CD8-positive, alpha-beta memory T cell (primary cell): Measurements from ENCODE around the gene CLCA2. TPM values are rescaled to one million over a fixed set of nuclear protein-coding genes. Genes with fewer than 3 reads are reported as not detected.

ENCODE experiments used
- CTCF ChIA-PET: fragments of 350-600 bp; sonication (Branson Sonifier 250); formaldehyde crosslinking; loops from one replicate; lab custom pipeline; 2021; ENCODE audit warnings: antibody characterized with exemption; lab: Charles Lee
- POLR2A ChIA-PET: fragments of 350-600 bp; sonication (Branson Sonifier 250); formaldehyde crosslinking; loops from one replicate; lab custom pipeline; 2021; ENCODE audit warnings: antibody characterized with exemption; lab: Charles Lee
- DNase-seq, 5 donors: peaks; one replicate each; pipeline versions ENCODE4 v3.0.0 to v3.0.0-alpha.2; 2020 to 2022; ENCODE audit warnings: mixed read lengths in 1 of 5
- H3K27ac ChIP-seq: one replicate; pipeline ENCODE4 v1.7.0; 2013; ENCODE audit warnings: low read depth, mild to moderate bottlenecking, low read length, moderate library complexity
- H3K27me3 ChIP-seq: 2 replicates; pipeline ENCODE4 v1.7.0; 2013; ENCODE audit warnings: low read length, mild to moderate bottlenecking; ENCODE audit not compliant: insufficient read depth, poor library complexity, severe bottlenecking
- H3K36me3 ChIP-seq: 2 replicates; pipeline ENCODE4 v1.7.0; 2013; ENCODE audit warnings: mild to moderate bottlenecking, low read length, moderate library complexity; ENCODE audit not compliant: insufficient read depth
- H3K4me1 ChIP-seq: 2 replicates; pipeline ENCODE4 v1.7.0; 2013; ENCODE audit warnings: mild to moderate bottlenecking, low read length, moderate library complexity; ENCODE audit not compliant: insufficient read depth
- H3K4me3 ChIP-seq: 2 replicates; pipeline ENCODE4 v1.7.0; 2013; ENCODE audit warnings: mild to moderate bottlenecking, low read length
- H3K9me3 ChIP-seq: 2 replicates; pipeline ENCODE4 v1.7.0; 2013; ENCODE audit warnings: mild to moderate bottlenecking, low read length
- H3K27ac Mint-ChIP-seq, 8 donors: one replicate each; pipeline ENCODE4 v1.8.0; 2020 to 2021; ENCODE audit warnings: mixed read lengths in 8 of 8, mild to moderate bottlenecking in 6 of 8, inconsistent platforms in 3 of 8, moderate library complexity in 3 of 8
- H3K27me3 Mint-ChIP-seq, 2 donors: one replicate each; pipeline ENCODE4 v1.8.0; 2020 to 2021; ENCODE audit warnings: mixed read lengths in 2 of 2, mild to moderate bottlenecking in 1 of 2, moderate library complexity in 1 of 2
- H3K36me3 Mint-ChIP-seq, 3 donors: one replicate each; pipeline ENCODE4 v1.8.0; 2020 to 2021; ENCODE audit warnings: mixed read lengths in 3 of 3, inconsistent platforms in 1 of 3, mild to moderate bottlenecking in 1 of 3
- H3K4me1 Mint-ChIP-seq, 3 donors: one replicate each; pipeline ENCODE4 v1.8.0; 2020 to 2021; ENCODE audit warnings: mixed read lengths in 3 of 3, inconsistent platforms in 1 of 3, mild to moderate bottlenecking in 1 of 3
- H3K4me3 Mint-ChIP-seq, 7 donors: one replicate each; pipeline ENCODE4 v1.8.0; 2020 to 2021; ENCODE audit warnings: mixed read lengths in 7 of 7, mild to moderate bottlenecking in 6 of 7, moderate library complexity in 4 of 7, inconsistent platforms in 2 of 7
- H3K9me3 Mint-ChIP-seq, 5 donors: one replicate each; pipeline ENCODE4 v1.8.0; 2020 to 2022; ENCODE audit warnings: mixed read lengths in 5 of 5, mild to moderate bottlenecking in 3 of 5, moderate library complexity in 2 of 5, inconsistent platforms in 1 of 5
- polyA plus RNA-seq: library from polyadenylated mRNA; unstranded; fragments of 300-500 nt; fragmentation: Illumina TruSeq; gene quantifications from one replicate; pipeline ENCODE4 v1.2.3, GENCODE V29; 2021
- total RNA-seq, 2 experiments: library from RNA; stranded (reverse); gene quantifications; one replicate each; pipeline ENCODE4 v1.2.3, GENCODE V29; 2021

Gene CLCA2
- total and polyA plus RNA-seq, 3 experiments from 2014 or later = not detected

DNA sequence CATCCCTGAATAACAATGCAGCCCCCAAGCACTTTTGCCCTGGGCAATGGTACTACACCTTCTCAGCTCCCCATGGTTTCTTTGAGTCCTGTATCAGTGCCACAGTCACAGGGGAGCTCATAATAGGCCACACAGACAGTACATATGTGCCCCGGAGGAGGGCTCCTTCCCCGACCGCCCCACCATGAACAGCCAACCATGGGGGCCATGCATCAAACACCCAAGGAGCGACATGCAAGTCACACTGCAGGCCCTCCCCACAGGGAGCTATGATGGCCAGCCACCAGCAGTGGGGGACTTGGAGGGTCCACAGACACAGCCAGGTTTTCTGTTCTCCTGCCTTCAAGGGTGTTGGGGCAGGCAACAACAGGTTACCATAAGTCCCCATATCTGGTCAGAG, 13.1 kb upstream of the CLCA2 start:
- Histone ChIP-seq H3K27me3 (no peaks in the 10 kb centered on the region), H3K9me3 (no peaks in the 10 kb centered on the region), H3K27ac (no peak overlapping the region), H3K4me3 (no peak overlapping the region), H3K36me3 (no peaks in the 10 kb centered on the region), H3K4me1 (no peaks in the 10 kb centered on the region)
- Mint-ChIP-seq H3K4me3 (no peak overlapping the region), H3K36me3 (no peaks in the 10 kb centered on the region), H3K27ac (no peak overlapping the region), H3K27me3 (no peaks in the 10 kb centered on the region), H3K4me1 (no peaks in the 10 kb centered on the region), H3K9me3 (no peaks in the 10 kb centered on the region)
- POLR2A ChIA-PET = no interaction called here
- CTCF ChIA-PET = interaction anchor here (0.7 kb wide), 1 partner anchor 91 kb away, joined by 3 read pairs; no protein-coding TSS in a partner anchor
- DNase-seq = no peak

DNA sequence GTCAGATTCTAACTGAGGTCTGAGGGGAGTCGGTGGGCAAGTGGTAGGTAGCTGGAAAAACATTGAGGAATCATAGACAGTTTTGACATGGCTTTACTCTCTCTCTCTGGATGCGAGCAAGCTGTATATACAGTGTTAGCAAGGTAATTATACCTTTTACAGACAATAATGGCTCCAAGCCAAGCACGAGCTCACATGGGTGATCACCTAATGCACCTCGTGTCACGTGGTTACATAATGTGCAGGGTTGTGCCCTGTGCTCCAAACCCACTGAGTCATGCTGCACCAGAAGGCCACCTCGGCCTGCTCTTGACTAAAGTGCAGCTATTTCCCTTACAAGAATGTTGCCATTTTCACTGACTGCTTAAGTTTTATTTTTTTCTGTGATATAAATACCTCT, 7.6 kb upstream of the CLCA2 start:
- POLR2A ChIA-PET = interaction anchor here (0.7 kb wide), 1 partner anchor 287 kb away, joined by 5 read pairs; no protein-coding TSS in a partner anchor
- Mint-ChIP-seq H3K4me1 (peaks cover 3 to 7% (median 6%) of the 10 kb centered on the region in 3 donors), H3K27me3 (peaks cover 0 to 4% of the 10 kb centered on the region in 2 donors), H3K9me3 (no peaks in the 10 kb centered on the region), H3K27ac (no peak overlapping the region), H3K4me3 (no peak overlapping the region), H3K36me3 (no peaks in the 10 kb centered on the region)
- Histone ChIP-seq H3K4me3 (no peak overlapping the region), H3K4me1 (no peaks in the 10 kb centered on the region), H3K36me3 (no peaks in the 10 kb centered on the region), H3K27ac (no peak overlapping the region), H3K27me3 (no peaks in the 10 kb centered on the region), H3K9me3 (no peaks in the 10 kb centered on the region)
- no peak for DNase-seq
- CTCF ChIA-PET = interaction anchor here (0.8 to 1.6 kb wide), 3 partner anchors 10 to 86 kb away, joined by 3 to 4 read pairs (median 4); no protein-coding TSS in a partner anchor

DNA sequence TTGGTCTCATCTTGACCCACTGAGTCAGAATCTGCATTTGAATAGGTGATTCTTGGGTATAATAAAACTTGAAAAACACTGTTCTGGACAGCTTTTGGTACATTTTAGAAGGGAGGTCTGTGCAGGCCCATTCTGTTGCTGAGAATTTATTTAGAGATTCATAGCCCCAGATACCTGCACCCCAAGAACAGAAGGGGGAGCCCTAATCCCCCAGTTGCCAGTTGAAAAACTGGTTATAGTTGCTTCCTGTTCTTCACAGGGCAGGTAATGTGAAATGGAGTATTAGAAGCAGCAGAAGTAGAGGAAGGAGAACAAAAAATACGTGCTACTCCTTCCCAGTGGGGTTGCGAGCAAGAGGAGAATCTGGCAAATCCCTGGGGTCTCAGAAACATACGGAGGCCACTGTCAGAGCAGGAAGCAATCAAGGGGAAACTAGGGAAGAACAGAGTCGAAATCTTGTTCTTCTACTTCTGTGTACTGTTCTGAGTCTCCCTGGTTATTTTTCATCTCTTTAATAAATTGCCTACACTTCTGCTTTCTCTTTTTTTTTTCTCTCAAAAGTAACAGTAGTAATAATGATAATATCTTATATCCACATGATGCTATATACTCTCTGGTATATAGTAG, 4.6 kb upstream of the CLCA2 start:
- Mint-ChIP-seq H3K9me3 (no peaks in the 10 kb centered on the region), H3K4me3 (peak overlapping the region in 4 of 7 donors; percentile 24 to 75 (median 65)), H3K4me1 (peaks cover 3 to 7% (median 6%) of the 10 kb centered on the region in 3 donors), H3K36me3 (no peaks in the 10 kb centered on the region), H3K27ac (peak overlapping the region in 4 of 8 donors; percentile 7 to 84 (median 45)), H3K27me3 (peaks cover 3 to 18% of the 10 kb centered on the region in 2 donors)
- ChIA-PET CTCF (interaction anchor here (0.6 to 1.6 kb wide), 3 partner anchors 16 to 35 kb away, joined by 3 to 4 read pairs (median 3); no protein-coding TSS in a partner anchor), POLR2A (no interaction called here)
- no peaks in the 10 kb centered on the region for H3K27me3 ChIP-seq
- H3K4me3 ChIP-seq = no peak overlapping the region
- no peak overlapping the region for H3K27ac ChIP-seq
- no peaks in the 10 kb centered on the region for H3K4me1 ChIP-seq
- H3K9me3 ChIP-seq = no peaks in the 10 kb centered on the region
- DNase-seq = peak in 3 of 5 donors; percentile 39 to 60 (median 58)
- H3K36me3 ChIP-seq = no peaks in the 10 kb centered on the region

DNA sequence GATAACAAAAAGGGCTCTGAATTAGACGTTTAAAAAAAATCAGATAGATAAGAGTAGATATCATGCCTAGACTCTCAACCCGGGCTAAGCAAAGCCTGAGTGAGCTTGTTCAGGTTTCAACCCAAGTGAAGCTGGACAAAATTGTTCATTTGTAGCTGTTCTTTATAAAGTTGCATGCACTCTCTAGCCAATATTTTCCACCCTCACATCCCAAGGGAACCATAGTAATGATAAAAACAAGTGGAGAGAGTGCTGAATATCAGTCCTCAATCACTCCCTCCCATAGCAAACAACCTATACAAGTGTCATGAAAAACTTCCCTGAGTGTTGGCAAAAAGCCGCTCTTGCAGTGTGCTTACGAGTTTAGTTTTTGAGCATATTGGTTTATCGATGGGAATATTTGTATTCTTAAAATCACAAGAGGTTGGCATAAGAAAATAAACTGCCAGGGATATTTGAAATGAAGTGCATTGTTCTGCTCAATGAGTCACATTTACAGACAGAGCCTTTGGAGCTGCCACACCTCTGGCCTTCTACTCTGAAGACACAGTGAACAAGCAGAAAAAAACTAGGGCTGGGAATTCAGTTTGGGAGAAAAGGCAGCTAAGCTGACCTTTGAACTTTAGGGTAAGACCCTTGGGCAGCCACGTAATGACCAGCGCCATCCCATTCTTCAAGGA, 2.2 kb upstream of the CLCA2 start:
- H3K4me3 Mint-ChIP-seq = no peak overlapping the region
- H3K36me3 ChIP-seq = no peaks in the 10 kb centered on the region
- H3K36me3 Mint-ChIP-seq = no peaks in the 10 kb centered on the region
- no peak overlapping the region for H3K27ac ChIP-seq
- peaks cover 3 to 18% of the 10 kb centered on the region in 2 donors for H3K27me3 Mint-ChIP-seq
- CTCF ChIA-PET = interaction anchor here (1.0 kb wide), 1 partner anchor 9 kb away, joined by 3 read pairs; no protein-coding TSS in a partner anchor
- peaks cover 3 to 7% (median 6%) of the 10 kb centered on the region in 3 donors for H3K4me1 Mint-ChIP-seq
- POLR2A ChIA-PET = no interaction called here
- no peaks in the 10 kb centered on the region for H3K9me3 ChIP-seq
- no peak overlapping the region for H3K27ac Mint-ChIP-seq
- H3K27me3 ChIP-seq = no peaks in the 10 kb centered on the region
- no peak overlapping the region for H3K4me3 ChIP-seq
- no peaks in the 10 kb centered on the region for H3K9me3 Mint-ChIP-seq
- no peaks in the 10 kb centered on the region for H3K4me1 ChIP-seq
- DNase-seq = no peak

DNA sequence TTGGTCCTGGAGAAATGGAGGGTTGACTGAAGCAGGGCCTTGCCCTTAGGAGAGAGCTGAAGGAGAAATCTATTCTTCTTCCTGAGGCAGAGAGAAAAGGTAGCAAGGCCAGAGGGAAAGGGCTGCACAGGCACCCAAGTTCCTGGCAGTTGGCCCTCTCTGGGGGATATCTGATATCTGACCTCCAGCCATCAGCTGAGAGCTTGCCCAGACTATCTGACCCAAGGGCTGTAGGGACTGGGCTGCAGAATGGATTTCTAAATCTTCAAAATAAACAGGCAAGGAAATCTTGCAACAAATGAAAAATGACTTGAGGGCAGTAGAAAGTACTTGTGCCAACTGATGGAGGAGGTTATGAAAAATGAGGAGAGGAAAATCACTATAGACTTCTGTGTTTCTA, 498 bp upstream of the CLCA2 start:
- no peaks in the 10 kb centered on the region for H3K4me1 ChIP-seq
- no peak overlapping the region for H3K27ac ChIP-seq
- no peaks in the 10 kb centered on the region for H3K27me3 ChIP-seq
- H3K27ac Mint-ChIP-seq = no peak overlapping the region
- ChIA-PET POLR2A (no interaction called here), CTCF (interaction anchor here (1.5 kb wide), 1 partner anchor 50 kb away, joined by 5 read pairs; no protein-coding TSS in a partner anchor)
- DNase-seq = no peak
- no peaks in the 10 kb centered on the region for H3K36me3 ChIP-seq
- no peaks in the 10 kb centered on the region for H3K9me3 ChIP-seq
- no peak overlapping the region for H3K4me3 Mint-ChIP-seq
- peaks cover 3 to 7% (median 6%) of the 10 kb centered on the region in 3 donors for H3K4me1 Mint-ChIP-seq
- H3K9me3 Mint-ChIP-seq = no peaks in the 10 kb centered on the region
- no peaks in the 10 kb centered on the region for H3K36me3 Mint-ChIP-seq
- H3K4me3 ChIP-seq = no peak overlapping the region
- H3K27me3 Mint-ChIP-seq = peaks cover 3 to 18% of the 10 kb centered on the region in 2 donors

DNA sequence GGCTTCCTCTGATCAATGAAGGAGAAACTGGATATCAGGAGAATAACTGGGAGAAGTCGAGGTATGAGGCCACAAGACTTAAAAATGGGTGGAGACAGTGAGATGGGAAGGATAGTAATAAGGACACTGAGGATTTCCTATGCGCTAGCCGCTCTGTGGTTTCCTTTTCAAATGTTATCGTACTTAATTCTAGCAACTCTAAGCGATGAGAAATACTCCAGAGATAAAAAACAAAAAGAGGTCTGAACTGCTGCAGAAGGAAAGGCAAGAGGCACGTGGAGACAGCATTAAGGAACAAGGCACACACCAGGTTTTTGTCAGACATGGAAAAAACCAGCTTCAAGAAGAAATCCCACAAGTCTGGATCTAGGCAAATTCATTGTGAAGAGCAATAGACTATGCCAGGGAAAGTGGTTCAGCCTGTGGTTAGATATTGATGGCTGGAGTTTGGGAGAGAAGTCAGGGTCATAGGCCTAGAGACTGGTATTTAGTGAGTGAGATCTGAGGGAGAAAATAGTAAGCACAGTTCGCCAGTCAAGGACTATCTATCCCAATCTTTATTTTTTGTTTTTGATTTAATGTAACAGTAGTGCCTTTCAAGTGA, 5.3 kb downstream of the CLCA2 start:
- ChIA-PET CTCF (no interaction called here), POLR2A (no interaction called here)
- Mint-ChIP-seq H3K27ac (no peak overlapping the region), H3K36me3 (no peaks in the 10 kb centered on the region), H3K9me3 (no peaks in the 10 kb centered on the region), H3K4me1 (no peaks in the 10 kb centered on the region), H3K4me3 (no peak overlapping the region), H3K27me3 (peaks cover 4 to 11% of the 10 kb centered on the region in 2 donors)
- Histone ChIP-seq H3K27ac (no peak overlapping the region), H3K36me3 (no peaks in the 10 kb centered on the region), H3K4me3 (no peak overlapping the region), H3K27me3 (no peaks in the 10 kb centered on the region), H3K4me1 (no peaks in the 10 kb centered on the region), H3K9me3 (no peaks in the 10 kb centered on the region)
- no peak for DNase-seq

DNA sequence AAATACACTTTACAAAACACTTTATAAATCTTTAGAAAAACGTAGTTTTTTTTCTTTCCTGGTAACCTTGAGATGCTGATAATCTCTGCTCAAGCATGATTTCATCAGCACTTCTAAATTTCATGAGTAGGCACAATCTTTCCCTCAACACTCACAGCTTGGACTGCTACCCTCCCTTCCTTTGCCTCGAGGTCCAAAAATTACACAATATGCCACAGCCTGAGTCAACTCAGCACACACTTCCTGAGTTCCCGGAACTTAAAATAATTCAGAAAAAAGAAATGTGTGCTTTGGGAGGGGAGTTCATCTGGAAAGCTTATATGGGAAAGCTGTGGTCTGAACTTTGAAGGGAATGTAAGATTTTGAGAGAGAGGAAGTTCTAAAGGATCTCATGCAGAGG, 5.9 kb downstream of the CLCA2 start:
- Mint-ChIP-seq H3K27me3 (peaks cover 7 to 15% of the 10 kb centered on the region in 2 donors), H3K4me1 (no peaks in the 10 kb centered on the region), H3K36me3 (no peaks in the 10 kb centered on the region), H3K4me3 (no peak overlapping the region), H3K9me3 (no peaks in the 10 kb centered on the region), H3K27ac (no peak overlapping the region)
- ChIA-PET POLR2A (no interaction called here), CTCF (interaction anchor here (0.8 to 1.5 kb wide), 3 partner anchors 8 to 70 kb away, joined by 3 to 4 read pairs (median 3); no protein-coding TSS in a partner anchor)
- no peaks in the 10 kb centered on the region for H3K4me1 ChIP-seq
- H3K36me3 ChIP-seq = no peaks in the 10 kb centered on the region
- no peak overlapping the region for H3K4me3 ChIP-seq
- no peak for DNase-seq
- no peaks in the 10 kb centered on the region for H3K9me3 ChIP-seq
- H3K27me3 ChIP-seq = no peaks in the 10 kb centered on the region
- H3K27ac ChIP-seq = no peak overlapping the region
